ENCODE results near the gene SFXN3. TPM values are rescaled to one million over a fixed set of nuclear protein-coding genes. Genes with fewer than 3 reads are reported as not detected.

The SFXN3 gene
- total RNA-seq, 4 donors from 2014 or later: 47.8 to 442 (median 53.1) TPM

DNA sequence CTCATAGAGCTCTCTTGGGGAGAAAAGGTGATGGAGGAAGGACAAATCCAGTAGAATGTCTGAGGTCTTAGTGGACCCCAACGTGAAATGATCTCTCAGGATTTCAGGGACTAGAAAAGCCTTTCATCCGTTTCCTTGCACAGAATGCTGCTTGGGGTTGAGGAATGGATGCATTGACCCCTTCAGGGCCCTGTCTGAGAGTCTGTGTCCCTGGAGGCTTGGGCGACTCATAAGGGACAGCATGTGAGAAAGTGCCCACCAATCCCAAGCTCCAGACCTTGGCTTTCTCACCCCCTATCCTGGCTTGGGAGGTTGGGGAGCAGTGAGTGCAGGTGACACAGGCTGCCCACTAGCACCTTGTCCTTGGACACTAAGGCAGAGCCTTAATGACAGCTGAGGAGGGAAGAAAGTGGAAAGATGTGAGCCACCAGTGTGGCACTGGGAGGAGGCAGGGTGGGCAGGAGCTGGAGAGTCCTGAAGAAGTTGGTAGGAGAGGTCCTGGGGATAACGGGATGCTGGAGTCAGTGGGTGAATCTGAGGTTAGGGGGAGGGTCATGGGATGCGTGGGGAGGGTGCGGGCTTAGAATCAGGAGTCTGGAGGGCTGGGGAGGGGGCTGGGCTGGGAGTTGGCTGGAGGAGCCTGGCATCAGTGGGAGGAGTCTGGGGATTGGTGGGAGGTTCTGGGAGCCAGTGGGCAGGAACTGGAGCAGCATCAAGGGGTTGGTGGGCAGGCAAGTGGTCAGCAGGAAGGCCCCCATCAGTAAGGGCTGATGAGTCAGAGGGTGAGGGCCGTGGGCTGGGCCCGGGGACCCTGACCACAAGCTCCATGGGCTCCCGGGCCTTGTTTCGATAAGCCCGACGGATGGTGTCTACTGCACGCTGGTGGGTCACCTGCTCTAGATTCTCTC is 22.9 kb upstream of the SFXN3 start:
- DNase-seq: no peak
- in situ Hi-C loops (cut with MboI; ENCODE audit: low pct_ligation_motif_present in 1 of 4, low pct_unique_long_range_greater_than_20kb in 1 of 4, low sequenced_read_pairs in 3 of 4) (no loop called here), intact Hi-C loops (cut with DNase I; ENCODE audit: low total_unique reads) (no loop called here)
- TF ChIP-seq POLR2A (IDR thresholded peaks at IDR 0.05) (no peak), EP300 (IDR thresholded peaks at IDR 0.05; ENCODE audit: low read depth) (no peak), POLR2AphosphoS5 (IDR thresholded peaks at IDR 0.05) (no peak)
- TF ChIP-seq, protein P1, sequence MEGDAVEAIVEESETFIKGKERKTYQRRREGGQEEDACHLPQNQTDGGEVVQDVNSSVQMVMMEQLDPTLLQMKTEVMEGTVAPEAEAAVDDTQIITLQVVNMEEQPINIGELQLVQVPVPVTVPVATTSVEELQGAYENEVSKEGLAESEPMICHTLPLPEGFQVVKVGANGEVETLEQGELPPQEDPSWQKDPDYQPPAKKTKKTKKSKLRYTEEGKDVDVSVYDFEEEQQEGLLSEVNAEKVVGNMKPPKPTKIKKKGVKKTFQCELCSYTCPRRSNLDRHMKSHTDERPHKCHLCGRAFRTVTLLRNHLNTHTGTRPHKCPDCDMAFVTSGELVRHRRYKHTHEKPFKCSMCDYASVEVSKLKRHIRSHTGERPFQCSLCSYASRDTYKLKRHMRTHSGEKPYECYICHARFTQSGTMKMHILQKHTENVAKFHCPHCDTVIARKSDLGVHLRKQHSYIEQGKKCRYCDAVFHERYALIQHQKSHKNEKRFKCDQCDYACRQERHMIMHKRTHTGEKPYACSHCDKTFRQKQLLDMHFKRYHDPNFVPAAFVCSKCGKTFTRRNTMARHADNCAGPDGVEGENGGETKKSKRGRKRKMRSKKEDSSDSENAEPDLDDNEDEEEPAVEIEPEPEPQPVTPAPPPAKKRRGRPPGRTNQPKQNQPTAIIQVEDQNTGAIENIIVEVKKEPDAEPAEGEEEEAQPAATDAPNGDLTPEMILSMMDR (IDR thresholded peaks at IDR 0.05): no peak
- no peaks in the 10 kb centered on the region for H3K27me3 ChIP-seq
- WGBS, 2 donors (ENCODE audit: low coverage in 1 of 2): 58 to 60% methylated on average over 7 to 13 of the region's 13 CpGs
- no peak overlapping the region for H3K4me3 ChIP-seq
- H3K4me1 ChIP-seq: peaks cover 3 to 28% (median 14%) of the 10 kb centered on the region in 4 donors
- H3K9me3 ChIP-seq: no peaks in the 10 kb centered on the region
- H3K36me3 ChIP-seq: peaks cover 0 to 15% (median 5%) of the 10 kb centered on the region in 4 donors
- peak overlapping the region; percentile 50 to 67 (median 55) for H3K27ac ChIP-seq

DNA sequence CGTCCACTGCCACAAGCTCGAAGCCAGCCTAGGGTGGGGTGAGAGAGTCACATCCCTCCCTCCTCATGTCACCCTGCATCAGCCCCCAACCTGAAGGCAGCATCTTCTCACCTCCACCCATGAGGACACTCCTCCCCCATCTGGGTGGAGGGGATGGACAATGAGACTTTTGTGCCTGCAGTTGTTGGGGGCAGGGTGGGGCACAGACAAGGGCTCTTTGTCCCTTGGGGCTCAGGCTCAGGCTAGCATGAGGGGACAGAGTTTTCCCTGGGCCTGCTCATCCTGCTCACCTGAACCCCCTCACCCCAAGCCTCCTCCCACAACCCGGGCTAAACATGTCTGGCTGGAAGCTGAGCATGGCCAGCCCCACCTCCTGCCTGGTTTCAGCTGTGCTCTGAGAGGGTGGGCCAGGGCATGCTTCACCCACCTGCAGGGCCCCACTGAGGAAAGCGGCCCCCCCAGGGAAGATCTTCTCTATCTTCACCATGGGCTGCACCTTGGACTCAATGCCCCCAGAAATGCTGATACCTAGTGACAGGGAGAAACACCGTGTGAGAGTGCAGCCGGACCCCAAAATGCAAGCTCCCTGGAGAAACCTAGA is 22.1 kb upstream of the SFXN3 start:
- Histone ChIP-seq H3K27me3 (no peaks in the 10 kb centered on the region), H3K27ac (peak overlapping the region in 2 of 4 donors; percentile 50 to 67), H3K4me3 (no peak overlapping the region), H3K9me3 (no peaks in the 10 kb centered on the region), H3K36me3 (peaks cover 0 to 9% (median 4%) of the 10 kb centered on the region in 4 donors), H3K4me1 (peaks cover 3 to 32% (median 17%) of the 10 kb centered on the region in 4 donors)
- in situ Hi-C loops (cut with MboI; ENCODE audit: low pct_ligation_motif_present in 1 of 4, low pct_unique_long_range_greater_than_20kb in 1 of 4, low sequenced_read_pairs in 3 of 4) (no loop called here), intact Hi-C loops (cut with DNase I; ENCODE audit: low total_unique reads) (no loop called here)
- DNase-seq: no peak
- TF ChIP-seq EP300 (IDR thresholded peaks at IDR 0.05; ENCODE audit: low read depth): no peak
- TF ChIP-seq, protein P1 (IDR thresholded peaks at IDR 0.05): no peak
- TF ChIP-seq POLR2A (IDR thresholded peaks at IDR 0.05): no peak
- TF ChIP-seq POLR2AphosphoS5 (IDR thresholded peaks at IDR 0.05): no peak
- WGBS, 2 donors (ENCODE audit: low coverage in 1 of 2): 63% methylated on average over 6 of the region's 6 CpGs; no CpG with 5 or more reads in 1 of the 2 donors

DNA sequence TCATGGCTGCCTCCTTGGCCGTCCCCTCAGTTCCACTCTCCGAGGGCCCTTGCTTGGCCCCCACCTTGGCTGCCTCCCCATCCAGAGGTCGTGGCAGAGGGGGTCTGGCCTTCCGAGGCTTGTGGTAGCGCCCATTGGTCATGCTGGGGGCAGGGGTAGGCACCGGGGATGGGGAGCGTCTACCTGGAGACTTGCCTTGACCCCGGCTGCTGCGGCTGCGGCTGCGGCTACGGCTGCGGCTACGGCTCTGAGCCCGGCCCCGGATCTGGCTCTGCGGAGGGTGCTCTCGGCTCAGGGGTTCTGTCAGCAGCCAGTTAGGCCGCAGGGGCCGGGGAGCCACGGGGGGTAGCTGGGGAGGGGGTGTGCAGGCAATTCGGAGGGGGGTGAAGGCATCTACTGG is 20.7 kb upstream of the SFXN3 start:
- no peak for DNase-seq
- no peak overlapping the region for H3K27ac ChIP-seq
- peaks cover 3 to 32% (median 20%) of the 10 kb centered on the region in 4 donors for H3K4me1 ChIP-seq
- no peaks in the 10 kb centered on the region for H3K27me3 ChIP-seq
- H3K4me3 ChIP-seq: no peak overlapping the region
- in situ Hi-C loops (cut with MboI; ENCODE audit: low pct_ligation_motif_present in 1 of 4, low pct_unique_long_range_greater_than_20kb in 1 of 4, low sequenced_read_pairs in 3 of 4): no loop called here
- 90% methylated on average over 11 of the region's 22 CpGs; no CpG with 5 or more reads in 1 of the 2 donors for WGBS, 2 donors (ENCODE audit: low coverage in 1 of 2)
- intact Hi-C loops (cut with DNase I; ENCODE audit: low total_unique reads): loop anchor here (10.0 kb wide), 1 partner anchor 46 kb away; the partner anchor contains the start of gene SEMA4G
- TF ChIP-seq POLR2A (IDR thresholded peaks at IDR 0.05) (no peak), EP300 (IDR thresholded peaks at IDR 0.05; ENCODE audit: low read depth) (no peak), POLR2AphosphoS5 (IDR thresholded peaks at IDR 0.05) (no peak)
- H3K36me3 ChIP-seq: peaks cover 0 to 9% (median 3%) of the 10 kb centered on the region in 4 donors
- no peaks in the 10 kb centered on the region for H3K9me3 ChIP-seq

DNA sequence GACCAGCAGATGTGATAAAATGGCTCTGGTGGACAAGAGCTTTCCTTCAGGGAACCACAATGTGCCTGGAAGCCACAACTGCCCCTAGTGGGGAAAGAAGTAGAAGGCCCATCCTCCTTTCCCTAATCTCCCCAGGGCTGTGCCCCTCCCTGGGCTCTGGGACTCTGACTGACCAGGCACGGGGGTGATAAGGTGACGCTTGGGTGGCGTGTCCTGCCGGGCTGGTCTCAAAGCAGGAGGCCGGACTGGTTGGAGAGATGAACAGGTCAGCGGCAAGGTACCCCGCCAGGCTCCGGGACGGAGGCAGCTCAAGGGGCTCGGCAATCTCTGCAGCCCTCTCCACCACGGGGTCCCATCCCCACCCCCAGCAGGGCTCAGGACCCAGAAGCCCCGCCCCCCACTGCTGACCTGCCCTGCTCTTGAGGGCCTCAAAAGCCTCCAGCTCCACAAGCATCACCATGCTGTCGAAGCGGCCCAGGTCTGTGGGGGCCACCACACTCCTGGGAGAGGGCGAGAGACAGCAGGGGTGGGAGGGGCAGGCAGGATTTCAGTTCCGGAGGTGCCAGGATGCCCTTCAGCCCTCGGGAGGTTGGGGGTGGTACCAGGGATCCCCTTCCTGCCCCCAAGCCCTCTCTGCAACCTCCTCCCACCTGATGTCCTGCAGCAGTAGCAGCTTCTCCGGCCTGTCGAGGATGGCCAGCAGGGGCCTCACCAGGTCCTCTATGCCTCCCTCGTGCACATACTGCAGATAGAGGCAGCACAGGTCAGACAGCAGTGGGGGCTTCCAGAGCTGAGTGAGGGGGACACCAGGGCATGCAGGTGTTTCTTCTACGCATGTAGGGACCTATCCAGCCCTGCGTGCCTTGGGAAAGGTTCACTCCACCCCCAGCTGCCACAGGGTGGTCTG is 19.3 kb upstream of the SFXN3 start:
- DNase-seq: no peak
- Histone ChIP-seq H3K27me3 (peaks cover 9% of the 10 kb centered on the region), H3K27ac (no peak overlapping the region), H3K36me3 (no peaks in the 10 kb centered on the region), H3K9me3 (no peaks in the 10 kb centered on the region), H3K4me1 (peaks cover 3 to 31% (median 20%) of the 10 kb centered on the region in 4 donors), H3K4me3 (no peak overlapping the region)
- in situ Hi-C loops (cut with MboI; ENCODE audit: low pct_ligation_motif_present in 1 of 4, low pct_unique_long_range_greater_than_20kb in 1 of 4, low sequenced_read_pairs in 3 of 4) (no loop called here), intact Hi-C loops (cut with DNase I; ENCODE audit: low total_unique reads) (loop anchor here (10.0 kb wide), 1 partner anchor 47 kb away; the partner anchor contains the start of gene SEMA4G)
- WGBS, 2 donors (ENCODE audit: low coverage in 1 of 2): 73% methylated on average over 20 of the region's 22 CpGs; no CpG with 5 or more reads in 1 of the 2 donors
- no peak for TF ChIP-seq EP300 (IDR thresholded peaks at IDR 0.05; ENCODE audit: low read depth)
- TF ChIP-seq, protein P1 (IDR thresholded peaks at IDR 0.05): peak in 2 of 5 experiments; percentile 13 to 16
